Measurements from ENCODE around the gene PARD6B.

The PARD6B gene

DNA sequence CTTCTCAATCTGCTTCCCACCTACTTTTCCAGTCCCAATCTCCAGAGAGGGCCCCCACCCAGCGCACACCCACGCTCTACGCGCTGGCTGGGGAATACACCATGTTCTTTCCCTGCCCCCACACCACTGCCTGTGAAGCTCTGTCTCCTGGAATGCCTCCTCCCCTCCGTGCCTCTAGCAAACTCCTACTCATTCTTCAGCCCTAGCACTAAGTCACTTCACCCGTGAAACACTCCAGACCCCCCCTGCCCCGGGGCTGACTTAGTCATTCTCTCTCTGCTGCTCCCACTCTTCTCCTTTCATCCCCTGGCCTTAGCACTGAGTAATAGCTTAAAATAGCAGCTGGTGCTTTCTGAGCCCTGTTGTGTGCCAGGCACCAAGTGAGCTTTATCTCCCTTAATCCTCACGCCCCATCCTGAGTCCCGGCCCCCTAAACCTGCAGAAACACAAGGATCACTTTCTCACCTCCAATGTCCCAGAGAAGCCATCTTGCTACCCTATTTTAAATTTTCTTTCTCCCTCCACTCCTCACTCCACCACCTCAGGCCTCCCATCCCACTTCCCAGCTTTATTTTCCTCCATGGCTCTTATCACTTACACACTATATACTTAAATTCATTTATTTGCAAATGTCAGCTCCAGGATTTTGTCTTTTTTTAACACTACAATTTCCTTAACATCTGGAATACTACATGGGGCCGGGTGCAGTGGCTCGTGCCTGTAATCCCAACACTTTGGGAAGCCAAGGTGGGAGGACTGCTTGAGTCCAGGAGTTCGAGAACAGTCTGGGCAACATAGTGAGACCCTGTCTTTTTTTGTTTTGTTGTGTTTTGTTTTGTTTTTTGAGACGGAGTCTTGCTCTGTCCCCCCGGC, 6.3 kb upstream of the PARD6B start:
- 35 to 41% methylated on average over 12 to 13 of the region's 14 CpGs for WGBS, 2 experiments (ENCODE audit: insufficient coverage in 2 of 2)
- Histone ChIP-seq H3K9me3 (ENCODE audit: control insufficient read depth, low read length) (no peaks in the 10 kb centered on the region), H3K4me1 (ENCODE audit: control insufficient read depth, insufficient read depth, low read length, poor library complexity, severe bottlenecking) (peaks cover 30% of the 10 kb centered on the region), H3K4me3 (ENCODE audit: extremely low read depth, insufficient read depth, low read length, poor library complexity, severe bottlenecking) (no peak overlapping the region), H3K27ac (ENCODE audit: low read depth, low read length, severe bottlenecking) (peak overlapping the region; percentile 92), H3K36me3 (ENCODE audit: control insufficient read depth, insufficient read depth, low read length) (no peaks in the 10 kb centered on the region)

DNA sequence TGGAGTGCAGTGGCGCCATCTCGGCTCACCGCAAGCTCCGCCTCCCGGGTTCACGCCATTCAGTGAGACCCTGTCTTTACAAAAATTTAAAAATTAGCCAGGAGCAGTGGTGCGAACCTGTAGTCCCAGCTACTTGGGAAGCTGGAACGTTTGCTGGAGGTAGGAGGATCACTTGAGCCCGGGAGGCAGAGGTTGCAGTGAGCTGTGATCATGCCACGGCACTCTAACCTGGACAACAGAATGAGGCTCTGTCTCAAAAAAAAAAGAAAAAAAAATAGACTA, 5.7 kb upstream of the PARD6B start:
- no peaks in the 10 kb centered on the region for H3K36me3 ChIP-seq (ENCODE audit: control insufficient read depth, insufficient read depth, low read length)
- H3K4me1 ChIP-seq (ENCODE audit: control insufficient read depth, insufficient read depth, low read length, poor library complexity, severe bottlenecking), result peaks cover 36% of the 10 kb centered on the region
- 85 to 92% methylated on average over 9 of the region's 10 CpGs for WGBS, 2 experiments (ENCODE audit: insufficient coverage in 2 of 2)
- H3K9me3 ChIP-seq (ENCODE audit: control insufficient read depth, low read length), result no peaks in the 10 kb centered on the region
- H3K4me3 ChIP-seq (ENCODE audit: extremely low read depth, insufficient read depth, low read length, poor library complexity, severe bottlenecking), result no peak overlapping the region
- H3K27ac ChIP-seq (ENCODE audit: low read depth, low read length, severe bottlenecking), result peak overlapping the region; percentile 92

DNA sequence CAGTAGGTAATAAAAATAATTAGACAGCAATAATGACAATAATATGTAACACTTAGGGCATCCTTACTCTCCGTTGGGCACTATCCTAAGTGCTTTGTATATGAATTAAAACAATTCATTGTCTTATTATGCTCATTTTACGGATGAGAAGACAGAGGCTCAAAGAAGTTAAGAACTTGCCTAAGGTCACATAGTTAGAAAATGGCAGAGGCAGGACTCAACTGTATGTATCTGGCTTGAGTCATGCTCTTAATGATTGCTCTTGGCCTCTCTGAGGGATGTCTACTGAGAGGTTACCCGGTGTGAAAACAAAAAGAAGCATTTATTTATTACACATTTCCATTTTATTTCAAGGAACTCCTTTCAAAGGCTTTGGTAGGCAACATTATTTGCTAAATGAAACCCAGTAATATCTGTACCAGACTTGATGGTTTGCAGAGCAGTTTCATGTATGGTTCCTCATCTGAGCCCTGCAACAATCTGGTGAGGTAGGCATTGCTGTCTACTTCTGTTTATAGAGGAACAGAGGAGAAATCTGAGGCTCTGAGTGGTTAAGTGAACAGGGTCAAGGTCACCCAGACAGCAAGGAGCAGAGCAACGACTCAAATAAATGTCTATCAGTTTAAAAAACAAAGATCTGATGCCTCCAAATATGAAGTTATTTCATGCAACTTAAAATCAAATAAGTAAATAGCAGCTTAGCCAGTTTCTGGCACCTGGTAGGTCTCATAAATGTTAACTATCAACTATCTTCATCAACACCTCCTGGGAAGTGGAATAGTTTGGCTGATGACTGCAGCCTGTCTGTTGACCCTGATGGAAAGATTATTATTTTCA, 4.2 kb upstream of the PARD6B start:
- no peak overlapping the region for H3K4me3 ChIP-seq (ENCODE audit: extremely low read depth, insufficient read depth, low read length, poor library complexity, severe bottlenecking)
- no peaks in the 10 kb centered on the region for H3K36me3 ChIP-seq (ENCODE audit: control insufficient read depth, insufficient read depth, low read length)
- WGBS, 2 experiments (ENCODE audit: insufficient coverage in 2 of 2), result 100% methylated on average over 1 to 2 of the region's 4 CpGs
- H3K9me3 ChIP-seq (ENCODE audit: control insufficient read depth, low read length), result no peaks in the 10 kb centered on the region
- peaks cover 36% of the 10 kb centered on the region for H3K4me1 ChIP-seq (ENCODE audit: control insufficient read depth, insufficient read depth, low read length, poor library complexity, severe bottlenecking)
- no peak overlapping the region for H3K27ac ChIP-seq (ENCODE audit: low read depth, low read length, severe bottlenecking)

DNA sequence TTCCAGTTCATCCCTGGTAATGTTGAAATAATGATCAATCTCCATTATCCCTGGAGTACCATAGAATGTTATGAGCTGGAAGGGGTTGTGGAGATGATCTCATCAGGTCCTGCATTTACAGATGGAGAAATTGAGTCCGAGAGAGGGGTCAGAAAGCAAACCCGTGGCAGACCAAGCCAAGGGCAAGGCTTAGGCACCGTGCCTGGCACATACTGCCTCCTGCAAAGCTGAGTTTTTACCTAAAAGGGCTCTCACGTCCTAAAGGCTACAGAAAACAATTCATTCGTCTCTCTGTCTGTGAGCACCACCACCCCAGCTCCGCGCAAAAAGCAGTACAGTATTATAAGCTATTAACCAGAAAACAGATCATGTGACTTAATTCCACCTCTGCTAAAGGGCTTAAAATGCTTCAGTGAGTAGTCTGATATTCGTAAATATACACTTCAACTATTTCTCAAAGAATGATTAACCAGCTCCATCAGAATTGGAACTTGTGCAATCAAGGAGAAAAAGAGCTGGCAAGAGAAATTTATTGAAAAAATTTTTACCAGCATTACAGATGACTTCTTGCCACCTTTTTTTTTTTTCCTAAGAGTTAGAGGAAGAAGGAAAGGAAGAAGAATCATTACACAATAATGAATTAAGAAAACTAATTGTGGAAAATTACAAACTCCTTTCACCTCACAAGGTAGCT, 3.4 kb upstream of the PARD6B start:
- Histone ChIP-seq H3K27ac (ENCODE audit: low read depth, low read length, severe bottlenecking) (no peak overlapping the region), H3K36me3 (ENCODE audit: control insufficient read depth, insufficient read depth, low read length) (no peaks in the 10 kb centered on the region), H3K4me1 (ENCODE audit: control insufficient read depth, insufficient read depth, low read length, poor library complexity, severe bottlenecking) (peaks cover 36% of the 10 kb centered on the region), H3K9me3 (ENCODE audit: control insufficient read depth, low read length) (no peaks in the 10 kb centered on the region), H3K4me3 (ENCODE audit: extremely low read depth, insufficient read depth, low read length, poor library complexity, severe bottlenecking) (no peak overlapping the region)
- WGBS, 2 experiments (ENCODE audit: insufficient coverage in 2 of 2), result 93 to 94% methylated on average over 5 to 7 of the region's 8 CpGs

DNA sequence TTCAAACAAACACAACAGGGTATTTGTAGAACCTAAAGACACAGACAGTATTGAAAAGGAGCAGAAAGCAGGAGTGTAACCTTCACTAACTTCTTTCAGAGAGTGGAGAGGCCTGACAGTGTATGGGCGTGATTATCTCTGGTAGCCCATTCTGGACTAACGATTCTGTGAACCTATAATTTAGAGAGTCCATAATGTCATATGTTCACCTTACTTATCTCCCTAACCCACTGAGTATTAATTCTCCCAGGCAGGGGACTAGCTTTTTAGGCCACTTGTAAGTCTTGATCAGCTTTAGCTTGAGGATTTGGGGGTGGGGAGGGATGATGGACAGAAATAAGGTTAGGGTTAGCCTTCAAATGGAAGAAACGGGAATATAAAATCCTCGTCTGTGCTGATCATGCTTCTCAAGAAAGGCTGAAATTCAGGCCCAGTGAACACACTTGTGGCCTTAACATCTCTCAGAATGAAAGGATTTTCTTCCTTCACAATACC, 2.8 kb upstream of the PARD6B start:
- WGBS, 2 experiments (ENCODE audit: insufficient coverage in 2 of 2), result 91 to 94% methylated on average over 2 to 4 of the region's 4 CpGs
- Histone ChIP-seq H3K36me3 (ENCODE audit: control insufficient read depth, insufficient read depth, low read length) (no peaks in the 10 kb centered on the region), H3K27ac (ENCODE audit: low read depth, low read length, severe bottlenecking) (peak overlapping the region; percentile 7)

DNA sequence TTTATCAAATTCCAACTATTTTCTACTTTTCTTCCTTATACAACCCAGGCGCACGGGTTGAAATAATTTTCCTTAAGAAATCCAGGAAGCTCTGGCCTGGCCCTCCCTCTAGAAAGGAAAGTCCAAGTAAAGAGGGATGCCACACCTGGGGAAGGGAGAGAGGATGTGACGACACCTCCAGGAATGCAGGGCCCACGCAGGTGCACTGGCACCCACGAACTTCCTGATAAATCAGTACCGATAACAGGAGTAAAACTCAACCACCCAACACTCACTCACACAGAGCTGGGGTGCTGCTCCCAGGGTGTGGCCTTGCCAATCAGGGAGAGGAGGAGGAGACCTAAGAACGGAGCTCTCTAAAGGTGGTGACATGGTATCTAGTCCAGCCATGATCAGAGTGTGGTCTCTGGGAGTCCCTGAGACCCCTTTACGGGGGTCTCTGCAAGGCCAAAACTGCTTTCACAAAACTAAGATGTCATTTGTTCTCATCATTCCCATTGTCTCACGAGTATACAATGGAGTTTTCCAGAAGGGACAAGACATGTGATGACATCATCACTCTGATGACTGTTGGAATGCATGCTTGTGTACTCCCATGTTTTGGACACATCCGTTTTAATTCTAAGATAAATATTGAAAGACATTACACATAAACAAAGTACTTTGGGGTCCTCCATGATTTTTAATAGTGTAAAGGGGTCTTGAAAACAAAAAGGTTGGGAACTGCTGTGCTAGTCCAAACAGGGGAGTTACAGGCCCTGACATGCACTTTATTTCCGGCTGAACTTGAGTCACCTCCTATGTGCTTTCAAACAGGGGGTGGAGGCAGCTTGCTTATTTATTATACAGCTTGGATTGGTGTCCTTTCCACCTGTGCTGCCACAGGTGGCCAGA, 2.2 kb upstream of the PARD6B start:
- 96 to 100% methylated on average over 2 to 3 of the region's 11 CpGs for WGBS, 2 experiments (ENCODE audit: insufficient coverage in 2 of 2)
- Histone ChIP-seq H3K36me3 (ENCODE audit: control insufficient read depth, insufficient read depth, low read length) (no peaks in the 10 kb centered on the region), H3K4me1 (ENCODE audit: control insufficient read depth, insufficient read depth, low read length, poor library complexity, severe bottlenecking) (peaks cover 36% of the 10 kb centered on the region), H3K9me3 (ENCODE audit: control insufficient read depth, low read length) (no peaks in the 10 kb centered on the region), H3K4me3 (ENCODE audit: extremely low read depth, insufficient read depth, low read length, poor library complexity, severe bottlenecking) (no peak overlapping the region), H3K27ac (ENCODE audit: low read depth, low read length, severe bottlenecking) (peak overlapping the region; percentile 7)

More for the DNA sequence above, 2.8 kb upstream of the PARD6B start:
- Histone ChIP-seq H3K4me1 (ENCODE audit: control insufficient read depth, insufficient read depth, low read length, poor library complexity, severe bottlenecking) (peaks cover 36% of the 10 kb centered on the region), H3K9me3 (ENCODE audit: control insufficient read depth, low read length) (no peaks in the 10 kb centered on the region), H3K4me3 (ENCODE audit: extremely low read depth, insufficient read depth, low read length, poor library complexity, severe bottlenecking) (no peak overlapping the region)

DNA sequence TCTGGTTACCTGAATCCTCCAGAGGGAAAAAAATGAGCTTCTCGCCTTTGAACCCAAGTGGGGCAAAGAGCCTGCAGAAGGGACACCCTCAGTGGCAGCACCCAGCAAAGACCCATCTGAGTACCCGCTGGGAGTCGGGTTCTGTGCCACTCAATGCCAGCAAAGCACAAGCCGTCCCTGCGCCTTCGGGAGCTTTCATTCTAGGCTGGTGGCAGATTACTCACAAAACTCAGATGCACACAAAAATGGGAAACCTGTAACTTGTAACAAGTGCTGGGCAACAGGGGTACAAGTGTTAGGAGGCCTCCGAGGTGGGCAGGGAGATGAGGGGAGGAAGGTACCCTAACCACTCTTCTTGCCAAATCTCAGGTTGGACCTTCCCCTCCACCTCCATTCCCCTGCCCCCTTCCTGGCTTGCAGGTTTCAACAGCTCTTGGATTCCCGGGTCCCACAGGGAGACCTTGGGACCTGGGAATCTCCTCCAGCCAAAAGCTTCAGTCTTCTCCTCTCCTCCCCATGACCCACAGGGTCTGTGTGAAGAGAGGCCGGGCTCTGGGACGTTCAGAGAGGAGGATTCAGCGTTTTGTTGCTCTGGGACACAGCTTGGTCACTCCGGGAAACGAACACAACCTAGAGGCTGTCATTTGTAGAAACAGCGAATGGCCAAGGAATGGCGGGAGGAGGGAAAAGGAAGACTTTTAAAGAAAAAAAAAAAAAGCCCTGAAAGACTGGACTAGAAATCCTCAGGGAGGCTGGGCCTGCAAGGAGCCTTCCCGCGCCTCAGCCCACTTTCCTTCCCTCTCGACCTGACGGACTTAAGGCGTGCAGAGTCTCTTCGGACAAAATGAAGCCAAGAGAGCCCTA, 1.2 kb upstream of the PARD6B start:
- peaks cover 35% of the 10 kb centered on the region for H3K4me1 ChIP-seq (ENCODE audit: control insufficient read depth, insufficient read depth, low read length, poor library complexity, severe bottlenecking)

DNA sequence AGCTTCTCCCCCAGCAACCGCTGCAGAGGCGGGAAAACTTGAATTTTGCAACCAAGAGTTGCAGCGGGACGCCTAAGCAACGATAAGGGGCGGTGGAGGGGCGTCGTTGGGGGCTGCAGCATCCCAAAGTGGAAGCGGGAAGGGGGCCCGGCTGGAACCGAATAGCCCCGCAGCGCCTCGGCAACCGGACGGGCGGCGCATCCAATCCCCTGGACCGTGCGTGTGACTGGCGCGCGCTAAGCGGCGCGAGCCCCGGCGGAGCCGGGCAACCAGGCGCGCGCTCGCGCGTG, 670 bp upstream of the PARD6B start:
- peak overlapping the region; percentile 52 for H3K27ac ChIP-seq (ENCODE audit: low read depth, low read length, severe bottlenecking)

More for the DNA sequence above, 1.2 kb upstream of the PARD6B start:
- Histone ChIP-seq H3K36me3 (ENCODE audit: control insufficient read depth, insufficient read depth, low read length) (peaks cover 5% of the 10 kb centered on the region), H3K4me3 (ENCODE audit: extremely low read depth, insufficient read depth, low read length, poor library complexity, severe bottlenecking) (peak overlapping the region; percentile 88), H3K9me3 (ENCODE audit: control insufficient read depth, low read length) (no peaks in the 10 kb centered on the region), H3K27ac (ENCODE audit: low read depth, low read length, severe bottlenecking) (peak overlapping the region; percentile 52)
- WGBS, 2 experiments (ENCODE audit: insufficient coverage in 2 of 2), result 34 to 38% methylated on average over 12 to 18 of the region's 21 CpGs

DNA sequence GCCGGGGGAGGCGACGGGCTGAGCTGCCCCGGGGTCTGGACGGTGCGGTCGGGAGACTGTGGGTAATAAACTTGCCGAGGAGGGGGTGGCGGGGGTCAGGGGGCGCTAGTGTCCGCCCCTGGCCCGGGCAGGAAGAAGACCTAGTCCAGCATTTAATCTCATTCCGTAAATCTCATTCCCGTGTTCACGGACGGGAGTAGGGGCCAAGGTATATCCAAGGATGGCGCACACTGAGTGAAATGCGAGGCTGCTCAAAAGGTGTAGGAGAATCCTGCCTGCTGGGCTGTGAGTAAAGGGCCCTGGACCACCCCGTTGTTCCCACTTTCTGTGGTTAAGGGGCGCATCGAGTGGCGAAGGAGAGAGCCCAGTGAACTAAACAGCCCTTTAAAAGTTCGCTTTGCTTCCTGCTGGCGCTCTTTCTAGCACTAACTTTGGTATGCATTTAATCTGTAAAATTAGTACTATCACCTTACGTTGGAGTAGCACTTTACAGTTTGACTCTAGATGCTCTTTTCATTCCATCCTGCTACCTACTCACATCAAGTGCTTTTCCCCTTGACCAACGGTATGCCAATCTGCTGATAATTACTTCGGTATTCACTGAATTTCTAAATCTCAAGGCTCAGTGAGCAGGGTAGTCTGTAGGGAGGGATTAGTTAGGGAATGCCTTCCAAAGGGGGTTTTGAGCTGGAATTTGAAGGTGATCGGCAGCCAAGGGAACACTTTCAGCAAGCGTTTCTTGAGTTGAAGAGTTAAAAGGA, 730 bp downstream of the PARD6B start:
- peak overlapping the region; percentile 58 for H3K27ac ChIP-seq (ENCODE audit: low read depth, low read length, severe bottlenecking)
- peaks cover 5% of the 10 kb centered on the region for H3K36me3 ChIP-seq (ENCODE audit: control insufficient read depth, insufficient read depth, low read length)
- H3K4me1 ChIP-seq (ENCODE audit: control insufficient read depth, insufficient read depth, low read length, poor library complexity, severe bottlenecking), result peaks cover 37% of the 10 kb centered on the region
- WGBS, 2 experiments (ENCODE audit: insufficient coverage in 2 of 2), result 2 to 4% methylated on average over 10 to 23 of the region's 29 CpGs
- no peaks in the 10 kb centered on the region for H3K9me3 ChIP-seq (ENCODE audit: control insufficient read depth, low read length)
- peak overlapping the region; percentile 88 for H3K4me3 ChIP-seq (ENCODE audit: extremely low read depth, insufficient read depth, low read length, poor library complexity, severe bottlenecking)

More for the DNA sequence above, 670 bp upstream of the PARD6B start:
- Histone ChIP-seq H3K36me3 (ENCODE audit: control insufficient read depth, insufficient read depth, low read length) (peaks cover 5% of the 10 kb centered on the region), H3K9me3 (ENCODE audit: control insufficient read depth, low read length) (no peaks in the 10 kb centered on the region), H3K4me1 (ENCODE audit: control insufficient read depth, insufficient read depth, low read length, poor library complexity, severe bottlenecking) (peaks cover 35% of the 10 kb centered on the region), H3K4me3 (ENCODE audit: extremely low read depth, insufficient read depth, low read length, poor library complexity, severe bottlenecking) (peak overlapping the region; percentile 88)
- WGBS, 2 experiments (ENCODE audit: insufficient coverage in 2 of 2), result 0% methylated on average over 28 to 30 of the region's 35 CpGs
